ENCODE data around the gene HNRNPA0. TPM values are rescaled to one million over a fixed set of nuclear protein-coding genes. Genes with fewer than 3 reads are reported as not detected.

The HNRNPA0 gene
- total and polyA plus RNA-seq, 2 experiments from 2014 or later: 15.1 to 39.9 TPM

GRCh38 chr5:137699336-137700281, 54.6 kb downstream of the HNRNPA0 start:
- Histone ChIP-seq H3K4me2 (no peak overlapping the region), H3K79me2 (replicated peaks; ENCODE audit: insufficient read depth) (no peaks in the 10 kb centered on the region), H3K27me3 (ENCODE audit: insufficient read depth) (no peaks in the 10 kb centered on the region), H3K4me3 (no peak overlapping the region), H3F3A (replicated peaks; ENCODE audit: low read depth) (no peaks in the 10 kb centered on the region), H3K36me3 (ENCODE audit: insufficient read depth) (peaks cover 4% of the 10 kb centered on the region; the same call in 1 of the 2 replicates), H3K4me1 (ENCODE audit: insufficient read depth) (no peaks in the 10 kb centered on the region), H4K20me1 (replicated peaks; ENCODE audit: insufficient read depth) (no peaks in the 10 kb centered on the region), H3K9me2 (ENCODE audit: insufficient read depth) (no peaks in the 10 kb centered on the region), H3K27ac (ENCODE audit: low read depth) (no peak overlapping the region), H2AFZ (no peak overlapping the region)
- peaks cover 9% of the 10 kb centered on the region; the same call in 2 of the 3 replicates for H3K36me3 Mint-ChIP-seq (ENCODE audit: low read depth)
- no peaks in the 10 kb centered on the region for H3K9me3 Mint-ChIP-seq
- no peak for DNase-seq (ENCODE audit: low spot score)
- peaks cover 3% of the 10 kb centered on the region for H3K27me3 Mint-ChIP-seq (ENCODE audit: insufficient read depth, low read depth, poor library complexity)
- TF ChIP-seq NANOG (IDR thresholded peaks at IDR 0.05; ENCODE audit: borderline replicate concordance): no peak
- TF ChIP-seq REST (IDR thresholded peaks at IDR 0.05; ENCODE audit: unreplicated experiment): no peak
- no peak for TF ChIP-seq ZNF462 (CRISPR knock-in tag; IDR thresholded peaks at IDR 0.05)
- TF ChIP-seq CREB1 (CRISPR knock-in tag; IDR thresholded peaks at IDR 0.05; ENCODE audit: low read depth): no peak
- no peak for TF ChIP-seq ZNF114 (CRISPR knock-in tag; IDR thresholded peaks at IDR 0.05)
- TF ChIP-seq ZNF331 (CRISPR knock-in tag; IDR thresholded peaks at IDR 0.05; ENCODE audit: low read depth): no peak
- no peak for TF ChIP-seq EZH2 (IDR thresholded peaks at IDR 0.05; ENCODE audit: low read depth, unreplicated experiment)
- TF ChIP-seq ETS1 (IDR thresholded peaks at IDR 0.05): no peak
- TF ChIP-seq JUNB (IDR thresholded peaks at IDR 0.05; ENCODE audit: unreplicated experiment): no peak
- no peak for TF ChIP-seq EZH2phosphoT487 (IDR thresholded peaks at IDR 0.05; ENCODE audit: unreplicated experiment)
- TF ChIP-seq POLR2AphosphoS5 (IDR thresholded peaks at IDR 0.05; ENCODE audit: low read depth): no peak
- no peak for TF ChIP-seq CTCF (conservative IDR thresholded peaks at IDR 0.05; ENCODE audit: low read depth in 2 of 2)
- no peak for TF ChIP-seq STAT1 (IDR thresholded peaks at IDR 0.05; ENCODE audit: unreplicated experiment)
- no peak overlapping the region for H3K4me3 Mint-ChIP-seq
- peak overlapping the region; percentile 9 for H3K27ac Mint-ChIP-seq
- ATAC-seq: no peak
- peaks cover 15% of the 10 kb centered on the region for H3K4me1 Mint-ChIP-seq

Data from GM23338 (cell line).